HG03060 (cell line): Measurements from ENCODE around the gene SMG6.
"Not testable (repeated sequence)": the region's sequence is repeated elsewhere in the genome, so short reads cannot be mapped to it uniquely, and the experiment has no call there.

ENCODE experiments used
- ATAC-seq: cut with Tn5 transposase; IDR thresholded peaks from one replicate; pipeline ENCODE4 v1.9.1; 2021; ENCODE audit warnings: low read depth, moderate number of reproducible peaks; ENCODE audit not compliant: unreplicated experiment

The SMG6 gene

GRCh38 chr17:2020721-2021120, 282.9 kb downstream of the SMG6 start:
- no peak for ATAC-seq

- ATAC-seq = no peak
Observed at GRCh38 chr17:2019723-2020122, 283.9 kb downstream of the SMG6 start.

- no peak for ATAC-seq
Observed at GRCh38 chr17:2018716-2019510, 284.7 kb downstream of the SMG6 start.

DNA sequence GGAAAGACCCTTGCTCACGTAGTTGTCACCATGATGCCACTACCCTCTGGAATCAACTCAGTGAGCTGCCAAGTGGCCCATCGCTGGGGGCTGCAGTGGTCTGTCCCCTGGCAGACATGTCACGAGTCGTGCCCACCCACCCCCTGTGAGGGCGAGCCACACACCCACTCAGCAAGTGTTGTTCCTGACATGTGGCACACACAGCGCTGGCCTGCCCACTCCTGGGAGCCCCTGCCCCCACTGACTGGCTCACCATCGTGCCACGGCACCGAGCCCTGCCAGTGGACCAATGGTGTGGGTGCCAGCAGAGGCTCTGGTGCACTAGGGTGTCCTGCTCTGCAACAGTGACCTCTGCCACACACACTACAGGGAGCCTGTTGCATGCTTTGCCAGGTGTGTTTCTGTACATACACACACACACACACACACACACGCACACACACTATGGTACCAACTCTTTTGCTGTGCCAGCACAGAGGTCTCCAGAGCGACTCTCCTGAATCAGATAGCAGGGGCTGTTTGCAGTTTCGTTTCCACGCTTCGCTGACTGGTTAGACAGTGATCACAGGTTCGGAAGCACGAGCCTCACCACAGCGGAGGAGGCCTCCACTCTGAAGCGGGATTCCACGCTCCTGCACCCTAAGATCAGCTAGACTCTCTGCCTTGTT, 286.2 kb downstream of the SMG6 start:
- ATAC-seq = no peak

DNA sequence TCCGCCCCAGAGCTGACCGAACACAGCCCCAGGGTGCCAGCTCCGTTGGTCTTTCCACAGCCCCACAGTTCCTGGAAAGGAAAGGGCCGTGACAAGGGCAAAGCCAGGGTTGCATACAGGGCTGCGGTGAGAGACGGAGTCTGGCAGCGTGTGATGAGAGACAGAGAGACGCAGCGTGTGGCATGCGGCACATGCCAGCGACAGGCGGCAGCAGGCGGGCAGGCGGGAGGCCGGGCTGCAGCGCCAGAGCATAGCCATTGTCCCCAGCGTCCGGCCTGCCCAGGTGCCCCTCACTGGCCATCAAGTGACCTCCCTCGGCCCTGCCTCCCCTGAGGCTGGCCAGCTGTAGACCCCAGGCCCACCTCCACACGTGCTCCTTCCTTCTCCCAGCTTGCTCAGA, 287.1 kb downstream of the SMG6 start:
- no peak for ATAC-seq

GRCh38 chr17:2015314-2015713, 288.3 kb downstream of the SMG6 start:
- no peak for ATAC-seq

DNA sequence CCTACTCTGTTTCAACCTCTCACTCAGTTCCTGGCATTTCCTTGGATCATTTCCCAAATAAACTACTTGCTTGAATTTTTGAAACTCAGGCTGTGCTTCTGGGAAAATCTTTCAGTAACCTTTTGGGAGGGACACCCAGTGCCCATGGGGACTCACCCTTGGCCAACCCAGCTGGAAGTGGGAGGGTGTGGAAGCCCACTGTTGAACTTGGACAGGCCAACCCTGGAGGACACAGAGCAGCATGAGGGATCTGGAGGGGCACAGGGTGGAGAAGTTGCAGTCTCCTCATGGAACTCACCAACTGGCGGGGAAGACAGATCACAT, 289.6 kb downstream of the SMG6 start:
- no peak for ATAC-seq

- not testable (repeated sequence) for ATAC-seq
Observed at GRCh38 chr17:2013220-2013993, 290.2 kb downstream of the SMG6 start.

GRCh38 chr17:2012499-2012898, 291.1 kb downstream of the SMG6 start:
- no peak for ATAC-seq

DNA sequence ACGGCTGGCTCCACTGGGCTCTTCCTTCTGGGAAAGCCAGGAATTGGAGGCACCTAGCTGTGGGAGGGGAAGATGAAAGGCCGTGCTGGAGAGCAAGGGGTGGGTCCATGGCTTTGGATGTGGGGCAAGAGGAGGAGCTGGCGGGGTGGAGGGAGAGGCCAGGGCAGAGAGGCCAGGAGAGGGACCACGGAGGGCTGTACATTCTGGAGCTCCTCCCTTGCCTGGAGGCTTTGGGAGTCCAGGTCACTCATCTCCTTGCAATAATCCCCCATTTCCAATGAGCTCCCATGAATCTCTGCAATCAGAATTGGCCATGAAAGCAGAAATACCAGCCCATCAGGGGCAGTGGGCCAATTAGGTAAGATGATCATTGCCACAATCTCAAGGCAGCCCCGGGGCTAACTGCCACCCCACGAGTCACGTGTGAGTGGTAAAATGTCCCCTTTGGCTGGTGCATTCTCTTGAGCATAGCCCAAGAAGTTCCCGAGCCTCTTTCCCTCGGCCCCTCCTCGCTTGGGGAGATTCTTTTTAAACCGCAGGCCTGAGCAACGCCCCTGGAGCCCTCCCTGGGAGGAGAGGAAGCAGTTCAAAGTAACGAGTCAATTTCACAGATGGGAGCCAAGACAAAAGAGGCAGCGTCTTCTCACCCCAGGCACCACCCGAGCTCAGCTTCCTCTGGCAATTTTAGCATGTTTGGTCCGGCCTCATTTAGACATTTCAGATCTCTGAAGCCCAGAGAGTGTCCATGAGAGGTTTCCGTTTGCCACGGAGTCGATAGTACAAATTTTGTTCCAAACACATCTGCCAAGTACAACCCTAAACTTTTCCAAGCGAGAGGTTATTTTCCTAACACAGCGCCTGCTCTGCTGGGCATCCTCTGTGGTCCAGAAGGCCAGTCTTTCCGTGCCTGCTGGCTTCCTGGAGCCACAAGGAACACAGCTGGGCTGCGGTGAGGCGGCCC, 291.9 kb downstream of the SMG6 start:
- ATAC-seq = no peak
